Measurements from ENCODE around the gene SIK3.

GRCh38 chr11:117000014-117000737 lies 98.1 kb downstream of the SIK3 start:
- TF ChIP-seq CTCF (IDR thresholded peaks at IDR 0.05) (no peak), POLR2AphosphoS5 (IDR thresholded peaks at IDR 0.05) (no peak), POLR2A (IDR thresholded peaks at IDR 0.05) (no peak)

Data from prostate gland (tissue), 2 donors.